Measurements from ENCODE around the gene SLC52A1.

- TF ChIP-seq POLR2AphosphoS5 (IDR thresholded peaks at IDR 0.05; ENCODE audit: low read depth, low read length) (0 out of 2 replicates have a peak, but pooled peaks have one; percentile 21), FOXP2 (optimal IDR thresholded peaks at IDR 0.05; ENCODE audit: borderline replicate concordance, extremely low read depth, extremely low read length, insufficient read depth) (no peak), REST (IDR thresholded peaks at IDR 0.05; ENCODE audit: insufficient read depth in 1 of 2, low read depth in 2 of 2, low read length in 2 of 2) (no peak), SIN3A (IDR thresholded peaks at IDR 0.05; ENCODE audit: borderline replicate concordance, insufficient read depth, low read length) (no peak)
Observed at GRCh38 chr17:5031365-5032082, 3.7 kb downstream of the SLC52A1 start.
